DMS153 (cell line): ENCODE measurements around the gene NANS.
"Not testable (repeated sequence)": the region's sequence is repeated elsewhere in the genome, so short reads cannot be mapped to it uniquely, and the experiment has no call there.

ENCODE experiments used
- DNase-seq: peaks from one replicate; lab custom pipeline; 2025; lab: John Stamatoyannopoulos, UW

The NANS gene

DNA sequence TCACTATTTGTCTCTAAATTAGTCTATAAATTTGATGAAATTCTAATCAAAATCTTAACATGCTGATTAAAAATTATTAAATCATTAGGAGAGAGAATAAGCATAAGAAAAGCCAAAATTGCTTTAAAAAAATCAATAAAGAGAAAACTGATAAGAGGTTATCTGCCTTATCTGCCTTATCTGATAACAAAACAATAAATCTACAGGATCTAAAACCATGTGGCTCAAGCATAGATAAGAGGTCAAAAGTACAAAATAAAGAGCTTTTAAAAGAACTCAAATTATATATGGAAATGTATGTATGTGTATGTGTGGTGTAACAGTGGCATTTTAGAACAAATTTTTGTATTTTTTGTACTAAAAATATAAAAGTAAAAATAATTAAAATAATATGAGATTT lies 43.9 kb downstream of the NANS start:
- no peak for DNase-seq

DNA sequence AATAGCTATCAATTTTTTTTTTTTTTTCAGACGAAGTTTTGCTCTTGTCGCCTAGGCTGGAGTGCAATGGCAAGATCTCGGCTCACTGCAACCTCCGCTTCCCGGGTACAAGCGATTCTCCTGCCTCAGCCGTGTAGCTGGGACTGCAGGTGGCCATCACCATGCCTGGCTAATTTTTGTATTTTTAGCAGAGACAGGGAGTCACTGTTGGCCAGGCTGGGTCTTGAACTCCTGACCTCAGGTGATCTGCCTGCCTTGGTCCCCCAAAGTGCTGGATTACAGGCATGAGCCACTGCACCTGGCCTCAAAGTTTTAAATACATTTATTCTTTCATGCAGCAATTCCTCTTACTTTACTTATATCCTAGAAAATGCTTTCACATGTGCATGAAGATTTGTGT lies 44.9 kb downstream of the NANS start:
- DNase-seq: no peak

DNA sequence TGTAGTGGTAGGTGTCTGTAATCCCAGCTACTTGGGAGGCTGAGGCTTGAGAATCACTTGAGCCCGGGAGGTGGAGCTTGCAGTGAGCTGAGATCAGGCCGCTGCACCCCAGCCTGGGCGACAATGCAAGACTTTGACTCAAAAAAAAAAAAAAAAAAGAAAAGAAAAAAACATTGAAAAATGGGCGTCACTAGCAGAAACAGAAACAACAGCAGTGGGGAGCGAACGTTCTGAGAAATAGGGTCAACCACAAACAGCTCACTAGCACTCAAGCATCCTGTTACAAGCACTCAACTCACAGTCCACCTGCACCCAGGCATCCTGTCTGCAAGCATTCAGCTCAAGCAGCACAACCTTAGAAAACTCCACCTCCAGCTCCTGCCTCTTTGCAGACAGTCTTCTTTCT lies 45.3 kb downstream of the NANS start:
- peak; percentile 68 for DNase-seq

DNA sequence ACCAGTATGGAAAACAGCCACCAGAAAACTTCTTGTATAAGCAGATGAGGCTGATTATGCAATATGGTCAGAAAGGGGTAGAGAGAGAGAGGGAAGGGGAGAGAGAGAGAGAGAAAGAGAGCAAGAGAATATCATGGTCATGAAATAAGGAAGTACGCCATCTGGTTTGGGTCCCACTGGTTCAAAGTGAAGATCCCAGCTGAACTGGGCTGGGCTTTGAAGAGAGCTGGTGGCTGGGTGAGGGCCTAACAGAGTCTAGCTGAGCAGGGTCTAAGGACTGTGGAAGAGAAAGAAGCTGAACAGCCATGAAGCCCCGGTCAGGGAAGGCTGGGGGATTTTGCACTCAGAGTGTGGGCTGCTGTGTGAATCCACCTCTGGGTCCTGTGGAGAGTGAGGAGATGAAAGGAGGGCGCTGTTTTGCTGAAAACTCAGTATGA lies 47.9 kb downstream of the NANS start:
- DNase-seq: no peak

DNA sequence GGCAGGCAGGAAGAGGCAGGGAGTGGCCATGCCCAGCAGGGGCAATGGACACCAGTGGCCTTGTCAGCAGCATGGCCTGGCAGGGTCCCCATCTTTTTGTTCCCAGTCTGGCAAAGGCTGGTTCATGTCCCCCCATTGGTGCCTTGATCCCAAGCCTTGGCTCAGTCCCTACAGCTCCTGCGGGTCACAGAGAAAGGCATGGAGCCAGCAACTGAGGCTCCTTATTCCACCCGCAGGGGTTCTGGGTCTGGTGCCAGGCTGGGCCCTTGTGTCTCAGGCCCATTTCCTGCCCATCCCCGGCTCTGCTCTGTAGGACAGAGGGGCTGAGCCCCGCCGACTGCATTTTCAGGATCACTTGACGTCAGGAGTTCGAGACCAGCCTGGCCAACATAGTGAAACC lies 48.5 kb downstream of the NANS start:
- no peak for DNase-seq

DNA sequence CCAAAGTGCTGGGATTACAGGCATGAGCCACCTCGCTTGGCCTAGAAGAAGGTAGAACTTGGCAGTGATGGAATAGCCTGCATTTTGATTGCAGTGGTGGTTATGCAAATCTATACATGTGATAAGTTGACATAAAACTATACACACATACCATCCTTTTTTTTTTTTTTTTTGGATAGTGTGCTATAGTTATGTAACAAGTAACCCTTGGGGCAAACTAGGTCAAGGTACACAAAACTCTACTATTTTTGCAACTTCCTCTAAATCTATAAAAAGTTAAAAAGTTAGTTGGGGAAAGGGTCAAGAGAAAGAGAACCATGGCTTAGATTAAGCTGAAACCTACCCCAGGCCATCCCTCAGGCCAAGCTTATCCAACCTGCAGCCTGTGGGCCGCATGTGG lies 51.4 kb downstream of the NANS start:
- no peak for DNase-seq

DNA sequence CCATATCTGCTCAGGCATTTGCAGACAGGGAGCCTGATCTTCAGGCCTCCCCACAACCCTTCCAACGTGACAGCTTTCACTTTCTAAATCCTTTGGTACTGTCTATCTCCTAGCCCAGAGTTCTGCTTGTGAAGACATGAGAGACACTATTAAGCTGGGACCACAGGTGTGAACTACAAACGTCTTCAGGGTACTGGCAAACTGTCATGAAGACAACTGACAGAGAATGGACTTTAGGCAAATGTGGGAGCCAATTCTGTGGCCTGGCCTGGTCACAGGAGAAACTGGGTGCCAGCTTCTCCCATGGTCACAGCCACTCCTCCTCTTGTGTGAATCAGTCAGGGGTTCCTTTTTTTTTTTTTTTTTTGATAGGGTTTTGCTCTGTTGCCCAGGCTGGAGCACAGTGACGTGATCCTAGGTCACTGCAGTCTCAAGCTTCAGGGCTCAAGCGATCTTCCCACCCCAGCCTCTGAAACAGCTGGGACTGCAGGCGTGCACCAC lies 52.0 kb downstream of the NANS start:
- no peak for DNase-seq

DNA sequence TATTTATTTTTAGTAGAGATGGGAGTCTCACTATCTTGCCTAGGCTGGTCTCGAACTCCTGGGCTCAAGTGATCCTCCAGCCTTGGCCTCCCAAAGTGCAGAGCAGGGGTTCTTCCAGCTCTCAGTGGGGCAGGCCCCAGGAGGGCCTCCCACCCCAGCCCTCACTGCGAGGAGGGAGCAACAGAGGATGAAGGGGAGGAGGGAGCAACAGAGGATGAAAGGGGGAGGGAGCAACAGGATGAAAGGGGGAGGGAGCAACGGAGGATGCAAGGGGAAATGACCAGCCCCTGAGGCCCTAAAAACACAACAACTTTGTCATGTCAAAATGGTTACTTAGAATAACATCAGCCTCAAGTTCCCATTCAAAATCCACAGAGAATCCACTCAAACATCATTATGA lies 52.5 kb downstream of the NANS start:
- no peak for DNase-seq

DNA sequence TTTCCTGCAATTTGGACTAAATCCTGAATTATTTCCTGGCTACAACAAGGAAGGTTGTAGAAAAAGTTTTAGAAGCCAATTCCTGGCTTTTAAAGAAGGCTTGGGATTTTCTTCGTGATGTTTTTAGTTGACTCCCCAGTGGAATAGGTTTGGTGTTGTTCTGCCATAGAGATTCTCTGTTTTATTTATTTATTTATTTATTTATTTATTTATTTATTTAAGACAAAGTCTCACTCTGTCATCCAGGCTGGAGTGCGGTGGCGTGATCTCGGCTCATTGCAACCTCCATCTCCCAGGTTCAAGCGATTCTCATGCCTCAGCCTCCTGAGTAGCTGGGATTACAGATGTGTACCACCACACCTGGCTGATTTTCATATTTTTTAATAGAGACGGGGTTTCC lies 60.6 kb downstream of the NANS start:
- DNase-seq: not testable (repeated sequence)

DNA sequence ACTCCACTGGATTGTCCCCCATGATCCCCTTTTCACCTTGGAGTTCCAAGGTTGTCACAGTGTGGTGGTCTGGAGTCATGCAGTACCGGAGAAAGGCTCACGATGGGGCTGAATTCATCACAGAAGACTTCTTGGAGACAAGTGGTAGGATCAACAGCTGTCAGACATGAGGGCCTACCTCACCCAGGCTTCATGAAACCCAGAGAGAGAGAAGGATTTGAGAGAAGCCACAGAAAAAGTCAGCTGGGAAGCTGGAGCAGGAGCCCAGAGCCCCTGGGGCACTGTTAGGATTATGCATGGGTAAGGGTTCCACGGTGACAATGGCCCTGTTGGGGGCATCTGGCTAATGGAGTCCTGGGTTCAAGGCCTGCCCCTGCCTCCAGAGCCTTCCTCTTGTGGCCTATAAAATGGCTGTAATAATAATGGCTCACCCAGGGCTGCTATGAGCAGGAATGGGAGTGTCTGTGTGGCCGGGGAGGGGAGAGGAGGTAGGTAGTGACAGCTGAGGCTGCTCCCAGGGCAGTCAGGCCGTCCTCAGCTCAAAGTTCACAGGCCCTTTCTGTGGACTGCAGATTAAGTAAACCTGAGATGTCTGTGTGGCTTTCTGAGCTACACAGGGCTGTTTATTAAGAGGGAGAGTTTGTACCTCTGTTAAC lies 61.6 kb downstream of the NANS start:
- DNase-seq: no peak

DNA sequence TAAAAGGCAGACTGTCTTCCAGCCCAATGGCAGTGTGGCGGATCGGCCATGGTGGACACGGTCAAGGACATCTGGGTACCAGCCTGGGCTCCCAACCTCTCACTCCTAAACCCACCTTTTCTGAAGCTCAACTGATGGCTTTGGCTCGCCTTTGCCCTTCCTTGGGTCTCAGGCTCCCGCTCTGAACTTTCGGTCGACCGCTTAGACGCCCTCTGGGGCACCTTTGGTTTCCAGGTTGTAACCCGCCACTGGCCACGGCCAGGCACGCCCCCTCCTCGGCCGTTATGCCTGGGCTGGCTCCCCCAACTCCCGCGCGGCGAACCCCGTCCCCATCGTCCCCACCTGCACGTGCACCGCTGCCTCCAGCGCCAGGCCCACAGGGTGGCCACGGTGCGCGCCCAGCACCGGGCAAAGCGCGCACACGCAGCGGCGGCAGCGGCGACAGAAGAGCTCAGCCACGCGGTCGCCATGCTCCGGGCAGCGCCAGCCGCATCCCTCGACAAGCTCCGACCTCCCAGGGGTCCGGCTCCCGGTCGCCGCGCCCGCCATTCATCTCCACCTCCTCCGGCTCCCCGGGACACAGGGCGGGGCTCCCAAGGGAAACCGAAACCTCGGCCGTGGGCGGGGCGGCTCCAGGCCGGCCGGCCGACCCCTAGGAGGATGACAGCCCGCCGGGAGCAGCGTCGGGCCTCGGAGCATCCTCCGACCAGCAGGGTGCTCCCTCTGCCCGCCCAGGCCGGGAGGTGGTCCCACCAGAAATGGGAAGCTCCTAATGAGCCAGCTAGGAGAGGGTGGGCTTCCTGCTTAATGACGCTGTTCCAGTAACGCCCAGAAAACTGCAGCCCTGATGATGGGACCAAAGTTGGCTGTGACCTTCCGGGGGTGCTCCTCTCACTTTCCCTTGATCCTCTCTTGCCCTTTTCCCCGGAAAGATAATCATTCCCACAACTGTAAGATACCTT lies 62.4 kb downstream of the NANS start, which contains the start of gene TRIM14:
Gene TRIM14, minus strand, starts transcription at position 583 of the 962 bp plus-strand sequence. Its CDS starts 34 bp downstream, at position 549.
- no peak for DNase-seq

DNA sequence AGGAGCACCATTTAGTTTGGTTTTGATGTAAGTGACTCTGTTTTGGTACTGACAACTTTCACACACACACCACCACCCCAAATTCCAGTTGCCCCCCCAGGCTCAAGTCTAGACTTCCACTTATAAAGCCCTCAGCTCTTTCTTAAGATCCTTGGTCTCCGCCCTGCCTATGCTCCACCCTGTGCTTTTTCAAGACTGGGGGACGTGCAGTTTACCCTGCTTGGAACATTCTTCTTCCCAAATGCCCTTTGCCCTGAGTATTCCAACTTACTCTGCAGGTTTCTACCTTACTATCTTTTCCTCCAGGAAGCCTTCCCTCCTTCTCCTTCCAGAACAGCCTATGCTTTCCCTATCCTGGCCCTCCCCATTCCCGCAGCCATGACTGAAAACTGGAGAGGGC lies 63.9 kb downstream of the NANS start:
- no peak for DNase-seq

DNA sequence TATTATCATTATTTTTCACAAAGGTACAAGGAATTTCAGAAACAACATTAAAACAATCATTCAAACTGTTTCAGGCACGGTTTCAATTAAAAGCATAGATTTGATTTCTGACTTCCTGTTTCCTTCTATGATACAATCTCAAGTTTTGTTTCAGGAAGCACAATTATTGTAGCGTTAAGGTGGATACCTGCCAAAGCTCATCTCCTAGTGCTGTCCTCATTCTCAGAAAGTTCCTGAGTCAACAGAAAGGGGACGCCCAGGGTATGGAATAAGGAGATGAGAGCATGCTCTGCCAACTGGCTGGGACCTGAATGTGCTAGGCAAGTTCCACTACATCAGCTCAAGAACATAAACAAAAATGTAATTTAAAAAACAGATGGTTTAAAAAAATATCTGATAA lies 64.5 kb downstream of the NANS start:
- DNase-seq: peak; percentile 67

DNA sequence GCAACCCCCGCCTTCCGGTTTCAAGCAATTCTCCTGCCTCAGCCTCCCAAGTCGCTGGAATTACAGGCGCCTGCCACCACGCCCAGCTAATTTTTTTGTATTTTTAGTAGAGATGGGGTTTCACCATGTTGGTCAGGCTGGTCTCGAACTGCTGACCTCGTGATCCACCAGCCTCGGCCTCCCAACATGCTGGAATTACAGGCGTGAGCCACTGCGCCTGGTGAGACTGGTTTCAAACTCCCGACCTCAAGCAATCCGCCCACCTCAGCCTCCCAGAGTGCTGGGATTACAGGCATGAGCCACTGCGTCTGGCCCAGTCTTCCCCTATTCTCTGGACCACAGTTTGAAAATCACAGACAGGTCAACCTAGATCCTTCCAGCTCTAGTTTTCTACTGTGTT lies 67.6 kb downstream of the NANS start:
- not testable (repeated sequence) for DNase-seq

DNA sequence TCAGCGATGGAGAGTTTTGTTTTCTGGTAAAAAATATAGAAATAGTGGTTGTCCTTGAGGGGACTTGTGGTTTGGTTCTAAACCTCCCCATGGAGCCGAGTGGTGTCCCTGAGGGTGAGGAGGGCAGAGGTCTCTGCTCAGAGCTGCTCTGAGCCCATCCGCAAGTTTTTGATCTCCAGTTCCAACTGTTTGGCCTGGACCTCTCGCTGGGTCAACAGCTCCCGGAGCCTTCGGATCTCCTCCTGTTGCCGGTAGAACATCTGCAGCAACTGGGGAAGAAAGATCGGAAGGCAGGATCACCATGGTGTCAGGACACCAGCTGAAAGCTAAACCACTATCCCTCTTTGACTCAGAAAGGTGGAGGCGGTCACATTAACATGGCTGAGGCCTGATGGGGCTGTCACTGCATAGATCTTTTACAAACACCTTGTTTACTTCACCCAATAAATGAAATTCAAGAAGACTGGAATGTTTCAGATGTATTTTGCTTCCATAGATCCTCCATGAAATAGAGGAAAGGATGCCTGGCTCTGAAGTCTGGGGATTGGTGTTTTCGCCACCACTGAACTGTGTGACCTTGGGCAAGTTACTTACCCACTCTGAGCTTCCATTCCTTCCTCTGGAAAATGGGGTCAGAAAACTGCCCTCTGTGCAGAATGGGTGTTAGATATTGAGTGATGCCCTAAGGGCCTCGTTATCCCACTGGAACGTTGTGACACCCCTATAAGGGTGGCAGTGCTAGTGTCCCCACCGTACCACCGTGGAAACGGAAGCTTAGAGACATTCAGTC lies 68.3 kb downstream of the NANS start:
- DNase-seq: no peak

DNA sequence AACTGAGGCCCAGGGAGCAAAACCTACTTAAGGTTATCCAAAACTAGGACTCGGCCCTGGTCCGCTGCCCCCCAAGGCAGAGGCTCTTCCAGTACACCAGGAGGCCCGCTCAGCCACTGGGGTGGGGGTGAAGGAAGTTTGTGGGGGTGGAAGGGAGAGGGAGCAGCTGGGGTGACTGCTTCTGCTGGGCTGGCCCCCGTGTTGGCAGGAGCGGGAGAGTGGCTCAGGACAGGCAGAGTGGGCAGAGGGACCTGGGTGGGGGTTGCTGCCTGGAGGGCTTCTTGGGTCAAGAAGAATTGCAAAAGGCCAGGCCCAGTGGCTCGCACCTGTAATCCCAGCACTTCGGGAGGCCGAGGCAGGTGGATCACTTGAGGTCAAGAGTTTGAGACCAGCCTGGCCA lies 70.7 kb downstream of the NANS start:
- no peak for DNase-seq

DNA sequence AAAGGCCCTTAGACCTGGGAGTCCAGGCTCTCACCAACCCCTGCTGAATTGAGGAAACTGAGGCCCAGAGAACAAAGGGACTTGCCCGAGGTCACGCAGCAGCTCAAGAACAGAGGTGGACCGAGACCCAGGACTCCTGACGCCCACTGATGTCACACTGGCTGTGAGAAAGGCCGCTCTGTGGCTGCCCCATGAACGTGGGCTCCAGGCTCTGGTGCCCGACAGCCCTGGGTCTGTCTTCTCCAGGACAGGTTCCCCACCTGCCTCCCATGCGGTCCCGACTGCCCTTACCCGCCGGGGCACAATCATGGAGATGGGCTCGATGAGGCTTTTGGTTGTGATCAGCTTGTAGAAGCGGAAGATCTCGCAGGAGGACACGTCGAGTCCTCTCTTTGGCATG lies 71.8 kb downstream of the NANS start:
- no peak for DNase-seq

DNA sequence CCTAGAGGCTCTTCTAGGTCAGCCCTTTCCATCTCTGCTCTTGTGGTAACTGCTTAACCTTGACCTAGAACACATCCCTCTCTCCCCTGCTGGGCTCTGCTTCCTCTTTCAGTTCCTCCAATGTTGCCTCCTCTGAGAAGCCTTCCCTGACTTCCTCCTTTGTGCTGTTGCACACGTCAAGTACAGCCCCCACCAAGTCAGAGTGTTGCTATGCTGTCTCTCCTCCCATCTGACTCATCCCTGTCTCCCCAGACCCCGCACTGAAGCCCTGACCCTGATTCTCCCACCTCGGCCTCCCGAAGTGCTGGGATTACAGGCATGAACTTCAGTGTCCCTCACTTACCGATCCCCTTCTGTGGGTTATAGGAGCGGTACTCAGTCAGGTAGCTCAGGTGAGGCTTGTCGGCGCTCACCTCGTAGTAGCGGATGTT lies 72.9 kb downstream of the NANS start:
- DNase-seq: no peak

DNA sequence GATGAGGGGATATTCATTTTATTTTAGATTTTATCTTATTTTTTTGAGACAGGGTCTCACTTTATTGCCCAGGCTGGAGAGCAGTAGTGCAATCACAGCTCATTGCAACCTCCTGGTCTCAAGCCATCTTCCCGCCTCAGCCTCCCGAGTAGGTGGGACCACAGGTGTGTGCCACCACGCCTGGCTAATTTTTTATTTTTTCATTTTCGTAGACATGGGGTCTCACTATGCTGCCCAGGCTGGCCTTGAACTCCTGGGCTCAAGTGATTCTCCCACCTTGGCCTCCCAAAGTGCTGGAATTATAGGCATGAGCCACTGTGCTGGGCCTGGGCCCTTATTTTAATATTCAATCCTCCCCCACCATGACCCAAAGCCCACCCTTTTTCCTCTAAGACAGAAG lies 73.5 kb downstream of the NANS start:
- DNase-seq: not testable (repeated sequence)

DNA sequence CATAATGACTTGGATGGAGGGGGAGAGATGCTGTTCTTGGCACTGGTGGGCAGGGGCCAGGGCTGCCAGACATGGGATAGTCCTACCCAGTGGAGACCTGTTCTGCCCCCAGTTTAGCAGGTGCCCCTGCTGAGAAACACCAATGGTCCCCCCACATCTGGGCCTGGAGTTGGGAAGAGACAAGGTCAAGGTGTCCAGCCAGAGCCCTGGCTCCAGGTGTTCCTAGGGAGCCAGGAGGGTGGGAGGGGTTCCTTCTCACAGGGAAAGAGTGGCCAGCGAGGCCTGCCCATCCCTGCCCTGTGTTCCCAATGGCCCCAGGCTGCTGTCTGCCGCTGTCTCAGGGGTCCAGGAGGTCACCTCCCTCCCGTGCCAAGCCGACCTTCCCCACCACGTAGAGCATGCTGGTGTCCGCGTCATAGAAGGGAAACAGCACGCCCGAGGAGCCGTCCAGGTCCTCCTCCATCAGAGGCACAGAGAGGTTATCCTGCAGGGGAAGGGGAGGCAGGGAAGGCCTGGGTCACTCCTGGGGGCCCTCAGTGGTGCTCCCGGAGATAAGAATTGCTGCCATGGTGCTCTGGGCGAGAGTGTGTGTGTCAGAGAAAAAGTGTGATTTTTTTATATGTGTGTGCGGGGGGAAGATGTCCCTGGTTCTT lies 74.2 kb downstream of the NANS start:
- DNase-seq: no peak

DNA sequence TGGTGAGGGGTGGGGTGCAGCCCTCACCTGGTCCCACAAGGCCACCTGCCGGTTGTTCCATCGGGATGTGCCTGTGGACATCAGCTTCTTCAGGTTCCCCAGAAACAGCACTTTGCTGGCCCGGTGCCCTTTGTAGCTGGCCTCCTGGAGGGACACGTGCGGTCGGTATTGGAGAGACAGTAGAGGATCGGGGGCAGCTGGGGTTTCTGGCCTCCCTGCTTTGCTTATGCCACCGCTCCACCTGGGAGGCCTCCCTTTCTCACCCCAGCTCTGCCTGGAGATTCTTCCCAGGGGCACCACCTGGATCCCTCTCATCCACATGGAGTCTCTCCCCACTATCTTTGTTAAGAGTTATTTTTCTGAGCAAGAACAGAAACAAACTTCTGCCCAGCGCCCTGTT lies 75.6 kb downstream of the NANS start:
- DNase-seq: no peak
